Stimulated activated CD8-positive, alpha-beta memory T cell treated with anti-CD3 and anti-CD28 coated beads, Interleukin-15, amount 100 ng/mL, for 1 hour (primary cell): ENCODE results near the gene PATJ.
"Not testable (repeated sequence)": the region's sequence is repeated elsewhere in the genome, so short reads cannot be mapped to it uniquely, and the experiment has no call there.

Source experiments
- DNase-seq: peaks from one replicate; pipeline ENCODE4 v3.0.0-alpha.2; 2020; ENCODE audit warnings: low read depth

The PATJ gene

GRCh38 chr1:62175568-62176179 is 433.4 kb downstream of the PATJ start:
- DNase-seq, result no peak

GRCh38 chr1:62176597-62177312 is 434.5 kb downstream of the PATJ start:
- DNase-seq, result no peak

GRCh38 chr1:62177621-62178020 is 435.3 kb downstream of the PATJ start:
- DNase-seq, result no peak

GRCh38 chr1:62178372-62178771 is 436.1 kb downstream of the PATJ start:
- DNase-seq, result no peak

- DNase-seq, result not testable (repeated sequence)
Measured at GRCh38 chr1:62180054-62180453, 437.8 kb downstream of the PATJ start.

- DNase-seq, result no peak
Measured at GRCh38 chr1:62180639-62181038, 438.4 kb downstream of the PATJ start.

GRCh38 chr1:62181532-62181931 is 439.3 kb downstream of the PATJ start:
- no peak for DNase-seq

GRCh38 chr1:62182157-62182556 is 439.9 kb downstream of the PATJ start:
- DNase-seq, result not testable (repeated sequence)

- DNase-seq, result not testable (repeated sequence)
Measured at GRCh38 chr1:62183164-62184020, 441.1 kb downstream of the PATJ start.

GRCh38 chr1:62184336-62184735 is 442.1 kb downstream of the PATJ start:
- DNase-seq, result no peak

GRCh38 chr1:62185233-62185632 is 443.0 kb downstream of the PATJ start:
- not testable (repeated sequence) for DNase-seq

GRCh38 chr1:62185677-62186076 is 443.4 kb downstream of the PATJ start:
- no peak for DNase-seq

GRCh38 chr1:62187548-62187947 is 445.3 kb downstream of the PATJ start:
- DNase-seq, result no peak

GRCh38 chr1:62188111-62188510 is 445.8 kb downstream of the PATJ start:
- DNase-seq, result no peak

- DNase-seq, result no peak
Measured at GRCh38 chr1:62194651-62195544, 452.6 kb downstream of the PATJ start, which contains the start of gene L1TD1. L1TD1 (plus strand) TSS chr1:62194849; CDS start chr1:62206629, 11,780 bp downstream.

- no peak for DNase-seq
Measured at GRCh38 chr1:62196086-62196690, 453.9 kb downstream of the PATJ start.

GRCh38 chr1:62198069-62198780 is 455.9 kb downstream of the PATJ start:
- no peak for DNase-seq

GRCh38 chr1:62198781-62199125 is 456.5 kb downstream of the PATJ start:
- DNase-seq, result no peak

- DNase-seq, result no peak
Measured at GRCh38 chr1:62207187-62207586, 464.9 kb downstream of the PATJ start.

- DNase-seq, result no peak
Measured at GRCh38 chr1:62208087-62208486, 465.8 kb downstream of the PATJ start.

GRCh38 chr1:62208970-62209369 is 466.7 kb downstream of the PATJ start:
- no peak for DNase-seq
